ENCODE measurements around the gene MTF1. TPM values are rescaled to one million over a fixed set of nuclear protein-coding genes. Genes with fewer than 3 reads are reported as not detected.

MTF1 gene
- total RNA-seq, 1 donor = 4.3 TPM

DNA sequence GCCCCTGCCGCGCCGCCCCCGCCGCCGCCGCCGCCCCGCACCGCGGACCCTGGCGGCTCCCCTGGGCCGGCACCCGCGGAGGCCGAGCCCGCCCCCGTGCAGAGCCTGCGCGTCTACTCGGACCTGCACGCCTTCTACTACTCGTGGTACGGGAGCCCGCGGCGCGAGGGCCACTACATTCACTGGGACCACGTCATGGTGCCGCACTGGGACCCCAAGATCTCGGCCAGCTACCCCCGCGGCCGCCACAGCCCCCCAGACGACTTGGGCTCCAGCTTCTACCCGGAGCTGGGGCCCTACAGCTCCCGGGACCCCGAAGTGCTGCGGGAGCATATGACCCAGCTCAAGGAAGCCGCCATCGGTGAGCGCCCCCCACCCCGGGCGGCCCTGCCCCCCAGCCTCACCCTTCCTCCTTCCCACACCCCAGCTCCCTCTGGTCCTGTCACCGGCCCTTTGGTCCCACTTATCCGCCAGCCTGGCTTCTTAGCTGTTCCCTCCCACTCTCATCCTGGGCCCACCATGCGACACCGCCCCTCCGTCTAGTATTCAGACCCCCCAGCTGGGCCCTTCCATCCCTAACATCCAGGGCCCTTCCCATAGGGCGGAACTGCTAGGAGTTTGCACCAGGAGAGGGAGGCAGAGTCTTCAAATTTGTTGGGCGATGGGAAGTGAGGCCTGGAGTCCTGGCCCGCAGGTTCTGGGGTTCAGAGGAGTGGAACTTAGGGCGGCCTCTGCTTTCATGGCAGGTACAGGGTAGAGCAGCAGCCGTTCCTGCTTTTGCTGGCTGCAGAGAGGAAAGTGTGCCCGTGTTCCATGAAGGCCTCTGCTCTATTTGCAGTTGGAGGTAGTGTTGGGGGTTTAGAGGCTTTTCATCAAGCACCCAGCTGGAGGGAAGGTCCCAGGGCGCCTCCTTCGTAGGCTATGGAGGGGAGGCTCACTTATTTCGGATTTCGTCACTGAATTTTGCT is 64.7 kb downstream of the MTF1 start:
- peak; percentile 88 for DNase-seq (ENCODE audit: insufficient read length, low spot score, missing footprints)
- H3K4me3 ChIP-seq (ENCODE audit: insufficient read depth, low read length) = no peak overlapping the region
- H3K79me2 ChIP-seq (ENCODE audit: insufficient read depth, low read length) = no peaks in the 10 kb centered on the region
- H3K9me3 ChIP-seq (ENCODE audit: low read depth, low read length) = no peaks in the 10 kb centered on the region
- H3K4me1 ChIP-seq (ENCODE audit: insufficient read depth, low read length) = no peaks in the 10 kb centered on the region
- no peak overlapping the region for H3K4me2 ChIP-seq (ENCODE audit: insufficient read depth, low read length)
- no peaks in the 10 kb centered on the region for H3K36me3 ChIP-seq (ENCODE audit: insufficient read depth, low read length)
- no peak overlapping the region for H2AFZ ChIP-seq (ENCODE audit: low read length)
- TF ChIP-seq, protein P1, sequence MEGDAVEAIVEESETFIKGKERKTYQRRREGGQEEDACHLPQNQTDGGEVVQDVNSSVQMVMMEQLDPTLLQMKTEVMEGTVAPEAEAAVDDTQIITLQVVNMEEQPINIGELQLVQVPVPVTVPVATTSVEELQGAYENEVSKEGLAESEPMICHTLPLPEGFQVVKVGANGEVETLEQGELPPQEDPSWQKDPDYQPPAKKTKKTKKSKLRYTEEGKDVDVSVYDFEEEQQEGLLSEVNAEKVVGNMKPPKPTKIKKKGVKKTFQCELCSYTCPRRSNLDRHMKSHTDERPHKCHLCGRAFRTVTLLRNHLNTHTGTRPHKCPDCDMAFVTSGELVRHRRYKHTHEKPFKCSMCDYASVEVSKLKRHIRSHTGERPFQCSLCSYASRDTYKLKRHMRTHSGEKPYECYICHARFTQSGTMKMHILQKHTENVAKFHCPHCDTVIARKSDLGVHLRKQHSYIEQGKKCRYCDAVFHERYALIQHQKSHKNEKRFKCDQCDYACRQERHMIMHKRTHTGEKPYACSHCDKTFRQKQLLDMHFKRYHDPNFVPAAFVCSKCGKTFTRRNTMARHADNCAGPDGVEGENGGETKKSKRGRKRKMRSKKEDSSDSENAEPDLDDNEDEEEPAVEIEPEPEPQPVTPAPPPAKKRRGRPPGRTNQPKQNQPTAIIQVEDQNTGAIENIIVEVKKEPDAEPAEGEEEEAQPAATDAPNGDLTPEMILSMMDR (IDR thresholded peaks at IDR 0.05; ENCODE audit: extremely low read depth, low read depth, low read length) = no peak
- peaks cover 22% of the 10 kb centered on the region for H3K27me3 ChIP-seq (ENCODE audit: insufficient read depth, low read length)
- peaks cover 8% of the 10 kb centered on the region for H4K20me1 ChIP-seq (ENCODE audit: insufficient read depth, low read length)
- no peak overlapping the region for H3K27ac ChIP-seq (ENCODE audit: low read depth, low read length)

DNA sequence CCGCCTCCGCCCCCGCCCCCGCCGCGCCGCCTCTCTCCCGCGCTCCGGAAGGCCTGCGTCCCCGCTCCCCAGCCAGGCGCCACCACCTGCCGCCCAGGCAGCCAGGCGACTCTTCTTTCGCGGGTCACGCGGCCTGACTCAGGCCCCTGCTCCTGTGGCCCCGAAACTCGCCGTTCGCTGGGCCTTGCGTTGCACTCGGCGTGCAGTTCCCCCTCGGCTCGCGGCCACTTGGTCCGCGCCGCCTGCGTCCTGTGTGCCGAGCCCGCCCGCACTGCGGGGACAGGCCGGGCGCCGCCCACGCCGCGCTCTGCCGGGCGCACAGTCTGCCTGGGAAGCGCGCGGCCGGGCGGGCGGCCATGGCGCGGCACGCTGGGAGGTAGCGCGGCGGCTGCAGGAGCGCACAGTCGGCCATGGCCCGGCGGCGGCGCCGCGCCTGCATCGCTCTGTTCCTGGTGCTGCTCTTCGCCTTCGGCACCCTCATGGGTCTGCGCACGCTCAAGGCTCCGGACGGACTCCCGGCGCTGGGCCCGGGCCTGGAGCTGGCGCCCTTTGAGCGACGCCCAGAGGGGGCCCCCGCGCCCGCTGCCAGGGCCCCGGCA is 65.5 kb downstream of the MTF1 start, which contains the start of gene MANEAL:
Gene MANEAL, plus strand, starts transcription at position 75 of the 599 bp plus-strand sequence. Its CDS starts 336 bp downstream, at position 411.
- H3K79me2 ChIP-seq (ENCODE audit: insufficient read depth, low read length) = no peaks in the 10 kb centered on the region
- H3K36me3 ChIP-seq (ENCODE audit: insufficient read depth, low read length) = no peaks in the 10 kb centered on the region
- peak; percentile 96 for DNase-seq (ENCODE audit: insufficient read length, low spot score, missing footprints)
- peak within 1 kb of the TSS; percentile 62 for H3K4me3 ChIP-seq (ENCODE audit: insufficient read depth, low read length)
- no peak within 1 kb of the TSS for H3K27ac ChIP-seq (ENCODE audit: low read depth, low read length)
- H4K20me1 ChIP-seq (ENCODE audit: insufficient read depth, low read length) = peaks cover 8% of the 10 kb centered on the region
- peak within 1 kb of the TSS; percentile 76 for H3K4me2 ChIP-seq (ENCODE audit: insufficient read depth, low read length)
- peaks cover 22% of the 10 kb centered on the region for H3K27me3 ChIP-seq (ENCODE audit: insufficient read depth, low read length)
- no peaks in the 10 kb centered on the region for H3K9me3 ChIP-seq (ENCODE audit: low read depth, low read length)
- no peak within 1 kb of the TSS for H2AFZ ChIP-seq (ENCODE audit: low read length)
- no peaks in the 10 kb centered on the region for H3K4me1 ChIP-seq (ENCODE audit: insufficient read depth, low read length)
- TF ChIP-seq, protein P1 (IDR thresholded peaks at IDR 0.05; ENCODE audit: extremely low read depth, low read depth, low read length) = no peak

DNA sequence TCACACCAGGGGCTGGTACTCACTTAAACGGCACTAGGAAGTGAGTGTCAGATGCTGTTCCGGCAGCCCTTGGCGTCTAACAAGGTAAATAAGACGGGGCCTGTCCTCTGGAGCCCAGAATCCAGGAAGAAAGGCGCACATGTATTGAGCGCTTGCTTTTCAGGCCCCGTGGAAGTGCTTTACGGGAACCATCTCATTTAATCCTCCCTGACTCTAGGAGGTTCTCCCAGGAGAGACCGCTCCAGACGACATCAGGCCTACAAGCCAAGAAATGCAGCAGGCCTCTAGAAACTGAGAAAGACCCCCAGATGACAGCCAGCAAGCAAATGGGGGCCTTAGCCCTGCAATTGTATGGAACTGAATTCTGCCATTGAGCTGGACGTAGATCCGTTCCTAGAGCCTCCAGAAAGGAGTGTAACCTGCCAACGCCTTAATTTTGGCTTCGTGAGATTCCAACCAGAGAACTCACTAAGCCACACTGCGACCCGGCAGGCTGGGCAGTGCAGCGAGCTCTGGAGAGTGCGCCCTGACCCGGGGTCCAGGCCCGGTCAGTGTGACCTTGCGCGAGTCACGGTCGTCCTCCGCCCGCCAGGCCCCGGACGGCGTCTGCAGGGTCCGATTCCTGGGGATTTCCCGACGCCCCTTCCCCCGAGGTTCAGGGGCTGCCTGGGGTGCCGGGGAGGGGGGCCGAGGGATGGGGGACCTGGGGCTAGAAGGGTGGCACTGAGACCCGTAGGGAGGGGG is 66.3 kb downstream of the MTF1 start:
- DNase-seq (ENCODE audit: insufficient read length, low spot score, missing footprints) = no peak
- no peaks in the 10 kb centered on the region for H3K79me2 ChIP-seq (ENCODE audit: insufficient read depth, low read length)
- H3K4me1 ChIP-seq (ENCODE audit: insufficient read depth, low read length) = no peaks in the 10 kb centered on the region
- TF ChIP-seq, protein P1 (IDR thresholded peaks at IDR 0.05; ENCODE audit: extremely low read depth, low read depth, low read length) = no peak
- peaks cover 8% of the 10 kb centered on the region for H4K20me1 ChIP-seq (ENCODE audit: insufficient read depth, low read length)
- H3K27me3 ChIP-seq (ENCODE audit: insufficient read depth, low read length) = peaks cover 22% of the 10 kb centered on the region
- no peaks in the 10 kb centered on the region for H3K36me3 ChIP-seq (ENCODE audit: insufficient read depth, low read length)
- no peaks in the 10 kb centered on the region for H3K9me3 ChIP-seq (ENCODE audit: low read depth, low read length)
- H3K4me2 ChIP-seq (ENCODE audit: insufficient read depth, low read length) = no peak overlapping the region
- H3K27ac ChIP-seq (ENCODE audit: low read depth, low read length) = no peak overlapping the region
- no peak overlapping the region for H2AFZ ChIP-seq (ENCODE audit: low read length)
- H3K4me3 ChIP-seq (ENCODE audit: insufficient read depth, low read length) = no peak overlapping the region
